Retinal pigment epithelial cell (primary cell): ENCODE data around the gene SLC12A9.

Experiments used
- DNase-seq: peaks from one replicate; pipeline ENCODE4 v3.0.0-alpha.2; 2010; ENCODE audit warnings: low read depth
- H3K4me3 ChIP-seq: 2 replicates; pipeline ENCODE4 v1.5.1; 2011; ENCODE audit warnings: mild to moderate bottlenecking, low read length, control low read depth, moderate library complexity
- CTCF ChIP-seq: conservative IDR thresholded peaks from 2 replicates; pipeline ENCODE4 v1.5.1; 2011; ENCODE audit warnings: low read depth, low read length, control low read depth, inconsistent platforms

SLC12A9 gene

GRCh38 chr7:100826514-100827329 lies 25.8 kb upstream of the SLC12A9 start:
- H3K4me3 ChIP-seq = peak overlapping the region; percentile 59
- no peak for DNase-seq
- TF ChIP-seq CTCF = no peak

- peak; percentile 73 for TF ChIP-seq CTCF
- no peak for DNase-seq
- peak within 1 kb of the TSS; percentile 59 for H3K4me3 ChIP-seq
Measured at GRCh38 chr7:100827330-100828226, 24.9 kb upstream of the SLC12A9 start, which contains the start of gene EPHB4. Gene EPHB4 (minus strand): TSS chr7:100827523. CDS start chr7:100827030, 493 bp downstream.

GRCh38 chr7:100829150-100829716 lies 23.3 kb upstream of the SLC12A9 start:
- no peak for DNase-seq
- TF ChIP-seq CTCF = no peak
- H3K4me3 ChIP-seq = no peak overlapping the region

GRCh38 chr7:100830396-100830795 lies 22.1 kb upstream of the SLC12A9 start:
- TF ChIP-seq CTCF = no peak
- no peak for DNase-seq
- no peak overlapping the region for H3K4me3 ChIP-seq

GRCh38 chr7:100832281-100832633 lies 20.3 kb upstream of the SLC12A9 start:
- no peak overlapping the region for H3K4me3 ChIP-seq
- DNase-seq = no peak
- no peak for TF ChIP-seq CTCF

- no peak for TF ChIP-seq CTCF
- no peak overlapping the region for H3K4me3 ChIP-seq
- DNase-seq = no peak
Measured at GRCh38 chr7:100835903-100836811, 16.4 kb upstream of the SLC12A9 start.
